OCI-LY7 (cell line): ENCODE data around the gene BCAS4.

Experiments
- CTCF ChIP-seq: fragments of 200-600 bp; sonication (generic); conservative IDR thresholded peaks from 2 replicates; pipeline ENCODE4 v1.5.1; 2014; ENCODE audit warnings: mild to moderate bottlenecking, antibody characterized with exemption, low read length, moderate library complexity, mixed read lengths
- EZH2phosphoT487 ChIP-seq: fragments of 200-600 bp; sonication (generic); IDR thresholded peaks from 2 replicates; pipeline ENCODE4 v1.6.1; 2018; ENCODE audit warnings: low read depth, borderline replicate concordance, mild to moderate bottlenecking, mixed run types, antibody characterized with exemption, low read length, moderate library complexity, mixed read lengths

- TF ChIP-seq CTCF = no peak
- no peak for TF ChIP-seq EZH2phosphoT487
These were observed 62.5 kb downstream of the BCAS4 start for GRCh38 chr20:50857348-50857747.
